ENCODE data around the gene ACTR6.
"Not testable (repeated sequence)": the region's sequence is repeated elsewhere in the genome, so short reads cannot be mapped to it uniquely, and the experiment has no call there.

ACTR6 gene

DNA sequence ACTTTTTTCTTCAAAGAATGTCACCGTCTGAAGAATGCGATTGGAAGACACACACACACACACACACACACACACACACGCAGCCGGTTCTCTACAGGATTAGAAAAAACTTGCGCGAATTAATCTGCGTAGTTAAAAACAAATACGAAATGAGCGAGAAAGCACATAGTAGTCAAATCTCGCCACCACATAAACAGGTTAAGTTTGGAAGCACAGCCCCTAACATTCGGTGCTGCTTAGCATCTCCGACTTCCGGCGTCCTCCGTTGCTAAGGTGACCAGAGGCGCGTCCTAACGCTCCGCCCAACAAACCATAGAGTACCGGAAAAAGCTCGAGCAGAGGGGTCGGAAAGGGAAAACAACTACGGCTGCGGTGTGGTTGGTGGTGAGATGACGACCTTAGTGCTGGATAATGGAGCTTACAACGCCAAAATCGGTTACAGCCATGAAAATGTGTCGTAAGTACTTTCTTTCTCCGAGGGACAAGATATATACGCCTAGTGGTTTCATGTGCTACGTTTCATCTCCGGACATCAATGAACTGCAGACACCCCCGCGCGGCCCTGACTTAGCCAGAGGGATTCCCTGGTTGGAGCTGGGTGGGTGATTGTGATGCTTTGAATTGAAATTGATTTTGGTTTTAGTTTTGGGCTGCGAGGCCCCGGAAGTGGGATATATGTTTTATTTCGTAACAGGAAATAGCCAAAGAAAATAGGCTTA is at the start of gene ACTR6:
ACTR6 (plus strand) TSS at position 353 of the 719 bp plus-strand sequence; CDS start at position 390, 37 bp downstream.
- peak; percentile 95 for DNase-seq (ENCODE audit: low read depth)

GRCh38 chr12:100151769-100152168 is 48.8 kb upstream of the ACTR6 start:
- DNase-seq (ENCODE audit: low read depth): no peak

DNA sequence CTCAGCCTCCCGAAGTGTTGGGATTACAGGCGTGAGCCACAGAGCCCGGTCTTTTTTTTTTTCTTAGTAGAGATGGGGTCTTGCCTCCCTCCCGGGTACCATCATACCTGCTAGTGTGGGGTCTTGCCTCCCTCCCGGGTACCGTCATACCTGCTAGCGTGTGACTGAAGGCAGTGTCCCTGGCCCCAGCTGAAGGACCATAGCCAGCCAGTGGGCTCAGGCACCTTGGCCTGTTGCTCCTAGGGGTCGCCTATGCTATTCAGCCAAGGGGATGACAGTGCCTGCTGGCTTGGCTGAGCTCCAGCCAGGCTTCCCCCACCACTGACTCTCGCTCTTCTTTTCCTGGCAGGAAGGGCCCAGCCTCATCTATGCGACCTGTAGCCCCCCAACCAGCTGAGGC is 47.5 kb upstream of the ACTR6 start:
- no peak for DNase-seq (ENCODE audit: low read depth)

- no peak for DNase-seq (ENCODE audit: low read depth)
Measured at GRCh38 chr12:100154474-100155247, 46.0 kb upstream of the ACTR6 start.

DNA sequence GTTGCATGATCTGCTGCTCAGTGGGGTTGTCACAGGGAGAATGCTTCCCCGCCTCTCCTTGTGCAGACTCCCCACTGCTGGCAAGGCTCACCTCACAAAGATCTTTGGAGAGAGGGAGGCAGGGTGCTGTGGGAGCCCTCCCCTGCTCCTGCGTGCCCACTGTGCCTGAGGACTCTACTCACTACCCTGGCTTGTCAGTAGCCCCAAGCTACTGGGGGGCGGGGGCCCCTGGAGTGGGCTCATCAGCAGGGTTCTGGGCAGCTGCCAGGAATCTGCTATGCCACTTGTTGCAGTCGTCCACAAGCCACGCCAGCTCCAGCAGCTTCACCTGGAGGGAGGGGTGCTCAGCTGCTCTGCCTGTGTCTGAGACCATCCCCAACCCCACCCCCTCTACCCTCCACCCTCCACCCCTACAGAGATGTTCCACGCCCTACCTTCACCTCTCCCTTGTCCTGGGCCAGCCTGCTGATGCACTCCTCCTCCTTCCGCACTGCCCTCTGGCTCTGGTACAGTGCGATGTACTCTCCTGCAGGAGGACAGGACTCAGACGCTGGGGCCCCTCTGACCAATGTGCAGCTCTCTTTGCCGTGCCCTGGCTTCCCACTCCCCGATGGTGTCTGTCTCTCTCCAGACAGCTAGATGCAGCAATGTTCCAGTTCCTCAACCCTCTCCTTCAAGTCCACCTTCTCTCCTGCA is 43.7 kb upstream of the ACTR6 start:
- DNase-seq (ENCODE audit: low read depth): no peak

- DNase-seq (ENCODE audit: low read depth): no peak
Measured at GRCh38 chr12:100157427-100157821, 43.2 kb upstream of the ACTR6 start.

DNA sequence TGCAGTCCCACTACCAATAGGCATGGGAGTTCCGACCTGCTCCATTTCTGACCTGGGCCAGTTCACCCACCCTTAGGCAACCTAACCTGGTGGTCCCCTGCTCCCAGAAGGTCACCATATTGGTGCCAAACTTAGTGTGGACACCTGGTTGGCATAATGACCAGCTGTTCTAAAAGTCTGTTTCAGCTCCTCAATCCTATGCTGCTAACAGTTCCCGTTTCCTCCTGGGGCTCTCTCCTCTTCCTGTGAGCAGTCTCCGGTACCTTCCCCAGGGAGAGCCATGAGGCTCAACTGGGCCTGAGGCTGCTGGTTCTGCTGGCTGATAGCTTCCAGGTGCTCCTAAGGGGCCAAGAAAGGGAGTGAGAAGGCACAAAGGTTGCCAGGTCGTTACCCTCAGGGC is 42.1 kb upstream of the ACTR6 start:
- DNase-seq (ENCODE audit: low read depth): no peak

GRCh38 chr12:100159391-100160104 is 41.1 kb upstream of the ACTR6 start:
- DNase-seq (ENCODE audit: low read depth): no peak

DNA sequence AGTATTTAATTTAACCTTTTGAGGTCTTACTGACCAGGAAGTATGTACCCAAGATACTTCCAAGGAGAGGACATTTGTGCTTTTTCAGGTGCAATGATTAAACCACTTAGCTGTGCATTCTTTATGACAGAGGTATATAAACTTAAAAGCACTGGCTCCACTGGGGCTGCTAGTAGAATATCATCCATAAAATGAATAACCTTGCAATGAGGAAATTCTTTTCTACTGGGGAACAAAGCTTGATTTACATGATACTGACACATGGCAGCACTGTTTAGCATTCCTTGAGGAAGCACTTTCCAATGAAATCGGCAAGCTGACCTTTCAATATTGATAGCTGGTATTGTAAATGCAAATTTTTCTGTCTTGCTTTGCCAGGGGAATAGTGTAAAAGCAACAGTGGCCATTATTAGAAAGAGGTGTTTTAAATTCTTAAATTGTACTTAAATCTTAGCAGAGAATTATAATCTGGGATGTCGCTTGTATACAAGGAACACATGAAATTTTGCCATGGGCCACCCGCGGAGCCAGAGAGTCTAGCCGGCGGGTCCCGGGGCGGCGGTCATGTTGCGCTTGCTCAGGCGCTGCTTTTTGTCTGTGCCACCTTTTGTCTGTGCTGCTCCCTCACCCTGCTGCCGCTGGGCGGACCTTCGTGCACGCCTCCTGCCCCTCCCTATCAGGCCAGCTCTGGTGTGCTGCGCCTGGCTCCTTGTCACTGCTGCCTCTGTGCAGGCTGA is 37.0 kb upstream of the ACTR6 start:
- no peak for DNase-seq (ENCODE audit: low read depth)

- no peak for DNase-seq (ENCODE audit: low read depth)
Measured at GRCh38 chr12:100164153-100164704, 36.4 kb upstream of the ACTR6 start.

- DNase-seq (ENCODE audit: low read depth): no peak
Measured at GRCh38 chr12:100165356-100165755, 35.3 kb upstream of the ACTR6 start.

GRCh38 chr12:100166232-100166631 is 34.4 kb upstream of the ACTR6 start:
- DNase-seq (ENCODE audit: low read depth): no peak

- DNase-seq (ENCODE audit: low read depth): no peak
Measured at GRCh38 chr12:100168562-100168961, 32.1 kb upstream of the ACTR6 start.

DNA sequence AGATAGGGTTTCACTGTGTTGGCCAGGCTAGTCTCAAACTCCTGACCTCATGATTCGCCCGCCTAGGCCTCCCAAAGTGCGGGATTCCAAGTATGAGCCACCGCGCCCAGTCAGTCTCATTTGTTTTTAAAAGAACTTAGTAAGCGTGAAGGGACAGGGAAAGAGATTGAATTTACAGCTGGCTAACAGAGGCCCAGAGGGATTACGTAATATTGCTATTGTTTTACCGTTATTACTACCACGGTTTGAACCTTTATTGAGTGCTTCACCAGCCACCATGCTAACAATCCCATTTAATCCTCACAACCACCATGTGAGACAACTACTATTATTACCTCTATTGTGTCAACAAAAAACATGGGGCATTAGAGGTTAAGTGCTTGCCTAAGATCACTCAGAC is 31.3 kb upstream of the ACTR6 start:
- DNase-seq (ENCODE audit: low read depth): no peak

GRCh38 chr12:100170313-100170858 is 30.2 kb upstream of the ACTR6 start:
- no peak for DNase-seq (ENCODE audit: low read depth)

GRCh38 chr12:100171248-100171647 is 29.4 kb upstream of the ACTR6 start:
- no peak for DNase-seq (ENCODE audit: low read depth)

GRCh38 chr12:100173111-100173510 is 27.5 kb upstream of the ACTR6 start:
- no peak for DNase-seq (ENCODE audit: low read depth)

- no peak for DNase-seq (ENCODE audit: low read depth)
Measured at GRCh38 chr12:100174495-100174894, 26.1 kb upstream of the ACTR6 start.

DNA sequence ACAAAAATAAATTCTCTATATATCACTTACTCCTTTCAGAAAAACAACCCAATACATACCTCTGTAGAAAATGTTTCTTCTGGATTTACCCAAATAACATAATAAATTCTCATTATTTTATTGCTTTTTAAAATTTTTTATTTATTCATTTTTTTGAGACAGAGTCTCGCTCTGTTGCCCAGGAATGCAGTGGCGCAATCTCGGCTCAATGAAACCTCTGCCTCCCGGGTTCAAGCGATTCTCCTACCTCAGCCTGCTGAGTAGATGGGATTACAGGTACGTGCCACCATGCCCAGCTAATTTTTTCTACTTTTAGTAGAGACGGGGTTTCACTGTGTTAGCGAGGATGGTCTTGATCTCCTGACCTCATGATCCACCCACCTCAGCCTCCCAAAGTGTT is 24.1 kb upstream of the ACTR6 start:
- DNase-seq (ENCODE audit: low read depth): not testable (repeated sequence)

DNA sequence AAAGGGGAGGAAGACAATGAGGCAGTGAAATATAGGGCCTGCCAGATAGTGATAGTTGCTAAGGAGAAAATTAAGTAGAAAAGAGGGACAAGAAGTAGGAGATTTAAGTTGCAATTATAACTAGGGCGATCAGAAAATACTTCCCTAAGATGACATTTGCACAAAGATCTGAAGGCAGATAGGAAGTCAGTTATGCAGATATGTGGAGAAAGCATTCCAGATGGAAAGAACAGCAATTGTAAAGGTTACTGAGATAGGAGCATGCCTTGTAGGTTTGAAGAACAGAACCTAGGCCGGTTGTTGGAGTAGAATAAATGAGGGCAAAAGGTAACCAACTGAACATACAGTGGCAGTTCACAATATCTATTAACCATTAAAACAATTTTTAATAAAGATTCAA is 21.4 kb upstream of the ACTR6 start:
- DNase-seq (ENCODE audit: low read depth): no peak

- no peak for DNase-seq (ENCODE audit: low read depth)
Measured at GRCh38 chr12:100184549-100185145, 16.0 kb upstream of the ACTR6 start.
